Measurements from ENCODE around the gene MEF2C. TPM values are rescaled to one million over a fixed set of nuclear protein-coding genes. Genes with fewer than 3 reads are reported as not detected.

Gene MEF2C
- total RNA-seq, 1 experiment from 2014 or later: 1.7 TPM

GRCh38 chr5:88736494-88736893, 146.5 kb downstream of the MEF2C start:
- no peak for ATAC-seq
- H3K27ac Mint-ChIP-seq: no peak overlapping the region

GRCh38 chr5:88734983-88735382, 148.0 kb downstream of the MEF2C start:
- Mint-ChIP-seq H3K4me3 (no peak overlapping the region), H3K36me3 (no peaks in the 10 kb centered on the region), H3K9me3 (no peaks in the 10 kb centered on the region), H3K4me1 (peaks cover 20% of the 10 kb centered on the region), H3K27me3 (ENCODE audit: low read depth) (no peaks in the 10 kb centered on the region), H3K27ac (no peak overlapping the region)
- ChIA-PET POLR2A (no interaction called here), CTCF (interaction anchor here (1.5 kb wide), 1 partner anchor 11 kb away, joined by 4 read pairs; no protein-coding TSS in a partner anchor)
- no peak for TF ChIP-seq SMAD3 (CRISPR knock-in tag; IDR thresholded peaks at IDR 0.05; ENCODE audit: borderline replicate concordance)
- TF ChIP-seq NFATC4 (CRISPR knock-in tag; IDR thresholded peaks at IDR 0.05): no peak
- TF ChIP-seq TP53 (CRISPR knock-in tag; IDR thresholded peaks at IDR 0.05): no peak
- TF ChIP-seq MAX (CRISPR knock-in tag; IDR thresholded peaks at IDR 0.05): no peak
- TF ChIP-seq ATF6 (CRISPR knock-in tag; IDR thresholded peaks at IDR 0.05): no peak
- no peak for TF ChIP-seq ZNF416 (CRISPR knock-in tag; IDR thresholded peaks at IDR 0.05)
- TF ChIP-seq STAT6 (CRISPR knock-in tag; conservative IDR thresholded peaks at IDR 0.05; ENCODE audit: low read depth): no peak
- no peak for TF ChIP-seq USF2 (CRISPR knock-in tag; IDR thresholded peaks at IDR 0.05)
- TF ChIP-seq ZMAT4 (CRISPR knock-in tag; IDR thresholded peaks at IDR 0.05): no peak
- TF ChIP-seq FOXK1 (CRISPR knock-in tag; IDR thresholded peaks at IDR 0.05): no peak
- TF ChIP-seq CBFB (CRISPR knock-in tag; IDR thresholded peaks at IDR 0.05; ENCODE audit: low read depth): no peak
- TF ChIP-seq NR1H2 (CRISPR knock-in tag; IDR thresholded peaks at IDR 0.05): no peak
- DNase-seq (ENCODE audit: low spot score) (no peak), ATAC-seq (no peak)

More at GRCh38 chr5:88736494-88736893, 146.5 kb downstream of the MEF2C start:
- no peak overlapping the region for H3K4me3 Mint-ChIP-seq
- CTCF ChIA-PET: no interaction called here
- H3K9me3 Mint-ChIP-seq: no peaks in the 10 kb centered on the region
- TF ChIP-seq TCF7 (CRISPR knock-in tag; IDR thresholded peaks at IDR 0.05; ENCODE audit: low read depth) (no peak), ETV6 (CRISPR knock-in tag; IDR thresholded peaks at IDR 0.05) (no peak), KAT7 (CRISPR knock-in tag; IDR thresholded peaks at IDR 0.05; ENCODE audit: borderline replicate concordance) (no peak), MAX (CRISPR knock-in tag; IDR thresholded peaks at IDR 0.05) (no peak), SOX15 (CRISPR knock-in tag; IDR thresholded peaks at IDR 0.05) (no peak)
- peaks cover 9% of the 10 kb centered on the region for H3K4me1 Mint-ChIP-seq
- H3K36me3 Mint-ChIP-seq: no peaks in the 10 kb centered on the region
- POLR2A ChIA-PET: no interaction called here
- DNase-seq (ENCODE audit: low spot score): no peak
- H3K27me3 Mint-ChIP-seq (ENCODE audit: low read depth): no peaks in the 10 kb centered on the region

GRCh38 chr5:88734191-88734640, 148.8 kb downstream of the MEF2C start:
- no peaks in the 10 kb centered on the region for H3K9me3 Mint-ChIP-seq
- POLR2A ChIA-PET: interaction anchor here (0.7 kb wide), 1 partner anchor 71 kb away, joined by 9 read pairs; no protein-coding TSS in a partner anchor
- DNase-seq (ENCODE audit: low spot score) (no peak), ATAC-seq (no peak)
- no peaks in the 10 kb centered on the region for H3K27me3 Mint-ChIP-seq (ENCODE audit: low read depth)
- H3K36me3 Mint-ChIP-seq: no peaks in the 10 kb centered on the region
- CTCF ChIA-PET: interaction anchor here (1.5 kb wide), 1 partner anchor 10 kb away, joined by 4 read pairs; no protein-coding TSS in a partner anchor
- H3K27ac Mint-ChIP-seq: no peak overlapping the region
- no peak overlapping the region for H3K4me3 Mint-ChIP-seq
- peaks cover 24% of the 10 kb centered on the region for H3K4me1 Mint-ChIP-seq
- no peak for TF ChIP-seq TP53 (CRISPR knock-in tag; IDR thresholded peaks at IDR 0.05)
- TF ChIP-seq NFE2L1 (CRISPR knock-in tag; IDR thresholded peaks at IDR 0.05): no peak
- no peak for TF ChIP-seq NR2C2 (CRISPR knock-in tag; IDR thresholded peaks at IDR 0.05)
- TF ChIP-seq PRDM15 (CRISPR knock-in tag; IDR thresholded peaks at IDR 0.05): no peak
- no peak for TF ChIP-seq ETV6 (CRISPR knock-in tag; IDR thresholded peaks at IDR 0.05)
- TF ChIP-seq SMAD3 (CRISPR knock-in tag; IDR thresholded peaks at IDR 0.05; ENCODE audit: borderline replicate concordance): no peak
- no peak for TF ChIP-seq USF1 (CRISPR knock-in tag; IDR thresholded peaks at IDR 0.05)
- TF ChIP-seq ESRRA (CRISPR knock-in tag; IDR thresholded peaks at IDR 0.05; ENCODE audit: borderline replicate concordance): no peak
- TF ChIP-seq GABPB1 (CRISPR knock-in tag; IDR thresholded peaks at IDR 0.05): no peak
